Measurements from ENCODE around the gene KRT4.

KRT4 gene

GRCh38 chr12:52791271-52792184, 22.4 kb downstream of the KRT4 start:
- DNase-seq, result no peak

GRCh38 chr12:52790427-52791270, 23.3 kb downstream of the KRT4 start:
- DNase-seq, result no peak

GRCh38 chr12:52789637-52790426, 24.1 kb downstream of the KRT4 start:
- DNase-seq, result no peak

- DNase-seq, result no peak
Measured at GRCh38 chr12:52788876-52789636, 24.9 kb downstream of the KRT4 start.

GRCh38 chr12:52788192-52788875, 25.6 kb downstream of the KRT4 start:
- DNase-seq, result no peak

- DNase-seq, result no peak
Measured at GRCh38 chr12:52787324-52788191, 26.4 kb downstream of the KRT4 start.

- DNase-seq, result no peak
Measured at GRCh38 chr12:52784909-52785308, 29.0 kb downstream of the KRT4 start.

GRCh38 chr12:52783563-52784316, 30.2 kb downstream of the KRT4 start:
- no peak for DNase-seq

GRCh38 chr12:52782502-52782901, 31.4 kb downstream of the KRT4 start:
- DNase-seq, result no peak

GRCh38 chr12:52781399-52782082, 32.4 kb downstream of the KRT4 start:
- no peak for DNase-seq

- no peak for DNase-seq
Measured at GRCh38 chr12:52779914-52780313, 34.0 kb downstream of the KRT4 start.

- DNase-seq, result no peak
Measured at GRCh38 chr12:52778833-52779232, 35.1 kb downstream of the KRT4 start.

- no peak for DNase-seq
Measured at GRCh38 chr12:52777566-52777965, 36.4 kb downstream of the KRT4 start.

GRCh38 chr12:52776913-52777395, 37.0 kb downstream of the KRT4 start, which contains the start of gene KRT76:
Gene KRT76, minus strand, starts transcription at chr12:52777345. Its CDS starts 54 bp downstream, at chr12:52777291.
- no peak for DNase-seq

GRCh38 chr12:52776435-52776834, 37.5 kb downstream of the KRT4 start:
- no peak for DNase-seq

- no peak for DNase-seq
Measured at GRCh38 chr12:52774629-52775250, 39.2 kb downstream of the KRT4 start.

GRCh38 chr12:52772772-52773171, 41.1 kb downstream of the KRT4 start:
- DNase-seq, result no peak

- no peak for DNase-seq
Measured at GRCh38 chr12:52772188-52772587, 41.7 kb downstream of the KRT4 start.
